HEK293T (cell line): Measurements from ENCODE around the gene IMPDH1.

ENCODE experiments used
- ARNT ChIP-seq: fragments of 450-650 bp; IDR thresholded peaks from 2 replicates; pipeline ENCODE4 v1.6.1; 2017; ENCODE audit warnings: mild to moderate bottlenecking
- BHLHE40 ChIP-seq: fragments of 450-650 bp; IDR thresholded peaks from 2 replicates; pipeline ENCODE4 v1.6.1; 2016; ENCODE audit warnings: mild to moderate bottlenecking, moderate library complexity, borderline replicate concordance
- CTBP1 ChIP-seq: fragments of 450-650 bp; IDR thresholded peaks from 2 replicates; pipeline ENCODE4 v1.6.1; 2016; ENCODE audit warnings: borderline replicate concordance
- ELF4 ChIP-seq: fragments of 450-650 bp; IDR thresholded peaks from 2 replicates; pipeline ENCODE4 v1.6.1; 2017; ENCODE audit warnings: antibody characterized with exemption
- FOXA1 ChIP-seq: fragments of 450-650 bp; IDR thresholded peaks from 2 replicates; pipeline ENCODE4 v1.6.1; 2016; ENCODE audit warnings: mild to moderate bottlenecking
- FOXK2 ChIP-seq: fragments of 450-650 bp; IDR thresholded peaks from 2 replicates; pipeline ENCODE4 v1.6.1; 2016; ENCODE audit warnings: mild to moderate bottlenecking
- FOXM1 ChIP-seq: fragments of 450-650 bp; IDR thresholded peaks from 2 replicates; pipeline ENCODE4 v1.6.1; 2017; ENCODE audit warnings: mild to moderate bottlenecking, borderline replicate concordance
- HDGF ChIP-seq: fragments of 450-650 bp; IDR thresholded peaks from 2 replicates; pipeline ENCODE4 v1.6.1; 2017; ENCODE audit warnings: antibody characterized with exemption, borderline replicate concordance
- NFRKB ChIP-seq: fragments of 450-650 bp; IDR thresholded peaks from 2 replicates; pipeline ENCODE4 v1.6.1; 2016; ENCODE audit warnings: mild to moderate bottlenecking, moderate library complexity
- SP1 ChIP-seq: fragments of 450-650 bp; IDR thresholded peaks from 2 replicates; pipeline ENCODE4 v1.6.1; 2017
- SUZ12 ChIP-seq: fragments of 450-650 bp; IDR thresholded peaks from 2 replicates; pipeline ENCODE4 v1.6.1; 2016; ENCODE audit warnings: mild to moderate bottlenecking
- TARDBP ChIP-seq: fragments of 450-650 bp; IDR thresholded peaks from 2 replicates; pipeline ENCODE4 v1.6.1; 2016
- ZNF384 ChIP-seq: fragments of 450-650 bp; IDR thresholded peaks from 2 replicates; pipeline ENCODE4 v1.6.1; 2016
- TF ChIP-seq, protein P1 (sequence below): fragments of 450-650 bp; IDR thresholded peaks from 2 replicates; pipeline ENCODE4 v1.6.1; 2016

DNA sequence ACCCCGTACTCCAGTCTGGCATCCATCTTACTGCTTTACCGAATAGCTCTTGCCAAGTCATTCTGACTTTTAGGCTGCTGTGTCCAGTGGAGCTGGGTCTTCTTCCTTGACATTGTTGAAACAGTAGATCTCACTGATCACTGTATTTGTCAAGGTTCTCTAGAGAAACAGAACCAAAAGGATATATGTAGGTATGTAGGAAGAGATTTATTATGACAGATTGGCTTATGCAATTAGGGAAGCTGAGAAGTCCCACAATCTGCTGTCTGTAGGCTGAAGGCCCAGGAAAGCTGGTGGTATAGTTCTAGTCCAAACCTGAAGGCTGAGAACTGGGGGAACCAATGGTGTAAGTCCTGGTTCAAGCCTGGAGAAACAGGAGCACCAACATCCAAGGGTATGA is 36.2 kb downstream of the IMPDH1 start:
- no peak for TF ChIP-seq NFRKB
- TF ChIP-seq FOXK2 = no peak
- no peak for TF ChIP-seq CTBP1
- no peak for TF ChIP-seq ZNF384
- no peak for TF ChIP-seq SUZ12
- TF ChIP-seq FOXM1 = no peak
- no peak for TF ChIP-seq BHLHE40
- no peak for TF ChIP-seq SP1
- TF ChIP-seq ELF4 = no peak
- TF ChIP-seq HDGF = no peak
- TF ChIP-seq, protein P1, sequence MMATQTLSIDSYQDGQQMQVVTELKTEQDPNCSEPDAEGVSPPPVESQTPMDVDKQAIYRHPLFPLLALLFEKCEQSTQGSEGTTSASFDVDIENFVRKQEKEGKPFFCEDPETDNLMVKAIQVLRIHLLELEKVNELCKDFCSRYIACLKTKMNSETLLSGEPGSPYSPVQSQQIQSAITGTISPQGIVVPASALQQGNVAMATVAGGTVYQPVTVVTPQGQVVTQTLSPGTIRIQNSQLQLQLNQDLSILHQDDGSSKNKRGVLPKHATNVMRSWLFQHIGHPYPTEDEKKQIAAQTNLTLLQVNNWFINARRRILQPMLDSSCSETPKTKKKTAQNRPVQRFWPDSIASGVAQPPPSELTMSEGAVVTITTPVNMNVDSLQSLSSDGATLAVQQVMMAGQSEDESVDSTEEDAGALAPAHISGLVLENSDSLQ = no peak
- no peak for TF ChIP-seq TARDBP
- TF ChIP-seq FOXA1 = no peak
- TF ChIP-seq ARNT = no peak
